ENCODE results near the gene FAM3D. TPM values are rescaled to one million over a fixed set of nuclear protein-coding genes. Genes with fewer than 3 reads are reported as not detected.
"Not testable (repeated sequence)": the region's sequence is repeated elsewhere in the genome, so short reads cannot be mapped to it uniquely, and the experiment has no call there.

The FAM3D gene
- total RNA-seq, 4 donors from 2014 or later = not detected

- 84 to 90% methylated on average over 5 of the region's 5 CpGs for WGBS, 2 donors
- no peak overlapping the region for H3K27ac ChIP-seq
- H3K27me3 ChIP-seq = no peaks in the 10 kb centered on the region
- H3K36me3 ChIP-seq = no peaks in the 10 kb centered on the region
- H3K9me3 ChIP-seq = no peaks in the 10 kb centered on the region
- no peak overlapping the region for H3K4me3 ChIP-seq
- DNase-seq (ENCODE audit: low spot score in 2 of 2) = no peak
- H3K4me1 ChIP-seq = no peaks in the 10 kb centered on the region
- TF ChIP-seq EP300 (IDR thresholded peaks at IDR 0.05) = no peak
- TF ChIP-seq CTCF (IDR thresholded peaks at IDR 0.05) = no peak
- no peak for TF ChIP-seq POLR2A (IDR thresholded peaks at IDR 0.05)
Observed at GRCh38 chr3:58683001-58683458, 16.5 kb upstream of the FAM3D start.

- Histone ChIP-seq H3K4me3 (no peak overlapping the region), H3K27me3 (no peaks in the 10 kb centered on the region), H3K36me3 (no peaks in the 10 kb centered on the region), H3K9me3 (no peaks in the 10 kb centered on the region), H3K4me1 (no peaks in the 10 kb centered on the region), H3K27ac (no peak overlapping the region)
- TF ChIP-seq EP300 (IDR thresholded peaks at IDR 0.05) (no peak), POLR2A (IDR thresholded peaks at IDR 0.05) (no peak), CTCF (IDR thresholded peaks at IDR 0.05) (no peak)
- 48 to 52% methylated on average over 2 of the region's 2 CpGs for WGBS, 2 donors
- DNase-seq (ENCODE audit: low spot score in 2 of 2) = no peak
Observed at GRCh38 chr3:58681863-58682262, 15.3 kb upstream of the FAM3D start.

- 80 to 85% methylated on average over 9 of the region's 9 CpGs for WGBS, 2 donors
- no peaks in the 10 kb centered on the region for H3K27me3 ChIP-seq
- no peaks in the 10 kb centered on the region for H3K4me1 ChIP-seq
- no peak overlapping the region for H3K4me3 ChIP-seq
- no peaks in the 10 kb centered on the region for H3K9me3 ChIP-seq
- H3K27ac ChIP-seq = no peak overlapping the region
- no peak for TF ChIP-seq CTCF (IDR thresholded peaks at IDR 0.05)
- no peak for TF ChIP-seq POLR2A (IDR thresholded peaks at IDR 0.05)
- TF ChIP-seq EP300 (IDR thresholded peaks at IDR 0.05) = no peak
- H3K36me3 ChIP-seq = no peaks in the 10 kb centered on the region
- DNase-seq (ENCODE audit: low spot score in 2 of 2) = no peak
Observed at GRCh38 chr3:58680879-58681525, 14.4 kb upstream of the FAM3D start.

- H3K27ac ChIP-seq = no peak overlapping the region
- H3K4me3 ChIP-seq = no peak overlapping the region
- DNase-seq (ENCODE audit: low spot score in 2 of 2) = no peak
- H3K36me3 ChIP-seq = no peaks in the 10 kb centered on the region
- no peaks in the 10 kb centered on the region for H3K4me1 ChIP-seq
- no peaks in the 10 kb centered on the region for H3K27me3 ChIP-seq
- TF ChIP-seq POLR2A (IDR thresholded peaks at IDR 0.05) (no peak), EP300 (IDR thresholded peaks at IDR 0.05) (no peak), CTCF (IDR thresholded peaks at IDR 0.05) (no peak)
- H3K9me3 ChIP-seq = peaks cover 0 to 6% (median 0%) of the 10 kb centered on the region in 4 donors
- 60 to 66% methylated on average over 6 of the region's 6 CpGs for WGBS, 2 donors
Observed at GRCh38 chr3:58679974-58680666, 13.5 kb upstream of the FAM3D start.

- Histone ChIP-seq H3K9me3 (peaks cover 0 to 6% (median 0%) of the 10 kb centered on the region in 4 donors), H3K27me3 (no peaks in the 10 kb centered on the region), H3K36me3 (no peaks in the 10 kb centered on the region), H3K4me3 (no peak overlapping the region), H3K4me1 (no peaks in the 10 kb centered on the region), H3K27ac (no peak overlapping the region)
- 49 to 55% methylated on average over 6 of the region's 6 CpGs for WGBS, 2 donors
- no peak for TF ChIP-seq CTCF (IDR thresholded peaks at IDR 0.05)
- TF ChIP-seq POLR2A (IDR thresholded peaks at IDR 0.05) = no peak
- no peak for TF ChIP-seq EP300 (IDR thresholded peaks at IDR 0.05)
- DNase-seq (ENCODE audit: low spot score in 2 of 2) = no peak
Observed at GRCh38 chr3:58679446-58679845, 12.9 kb upstream of the FAM3D start.

GRCh38 chr3:58678177-58678970 is 11.8 kb upstream of the FAM3D start:
- not testable (repeated sequence) for DNase-seq (ENCODE audit: low spot score in 2 of 2); H3K9me3 ChIP-seq; H3K27me3 ChIP-seq; H3K4me1 ChIP-seq; H3K27ac ChIP-seq; H3K36me3 ChIP-seq; H3K4me3 ChIP-seq
- 79 to 80% methylated on average over 11 to 12 of the region's 13 CpGs for WGBS, 2 donors

All from tibial nerve (tissue), 4 donors.